Glomerular visceral epithelial cell (primary cell): Measurements from ENCODE around the gene LRP8.
"Not testable (repeated sequence)": the region's sequence is repeated elsewhere in the genome, so short reads cannot be mapped to it uniquely, and the experiment has no call there.

Experiments
- DNase-seq: peaks from one replicate; pipeline ENCODE4 v3.0.0-alpha.2; 2016; ENCODE audit errors: extremely low spot score

Gene LRP8

GRCh38 chr1:53284224-53285020, 43.4 kb downstream of the LRP8 start:
- no peak for DNase-seq

GRCh38 chr1:53283156-53283555, 44.7 kb downstream of the LRP8 start:
- not testable (repeated sequence) for DNase-seq

GRCh38 chr1:53281133-53281532, 46.7 kb downstream of the LRP8 start:
- no peak for DNase-seq

- no peak for DNase-seq
Measured at GRCh38 chr1:53280496-53280895, 47.4 kb downstream of the LRP8 start.

GRCh38 chr1:53279296-53280200, 48.3 kb downstream of the LRP8 start:
- DNase-seq: no peak

GRCh38 chr1:53278298-53278725, 49.6 kb downstream of the LRP8 start:
- DNase-seq: peak; percentile 60

- DNase-seq: no peak
Measured at GRCh38 chr1:53277326-53277725, 50.5 kb downstream of the LRP8 start.

- no peak for DNase-seq
Measured at GRCh38 chr1:53276902-53277281, 51.0 kb downstream of the LRP8 start.

- DNase-seq: no peak
Measured at GRCh38 chr1:53276153-53276901, 51.5 kb downstream of the LRP8 start.

GRCh38 chr1:53275566-53275965, 52.3 kb downstream of the LRP8 start:
- DNase-seq: no peak

- no peak for DNase-seq
Measured at GRCh38 chr1:53274541-53275185, 53.2 kb downstream of the LRP8 start.

GRCh38 chr1:53274026-53274425, 53.8 kb downstream of the LRP8 start:
- no peak for DNase-seq

- no peak for DNase-seq
Measured at GRCh38 chr1:53273526-53273925, 54.3 kb downstream of the LRP8 start.

- no peak for DNase-seq
Measured at GRCh38 chr1:53272349-53272748, 55.5 kb downstream of the LRP8 start.

GRCh38 chr1:53271446-53272090, 56.3 kb downstream of the LRP8 start:
- no peak for DNase-seq

- no peak for DNase-seq
Measured at GRCh38 chr1:53270873-53271272, 57.0 kb downstream of the LRP8 start.

- DNase-seq: no peak
Measured at GRCh38 chr1:53270107-53270506, 57.8 kb downstream of the LRP8 start.

GRCh38 chr1:53267761-53268160, 60.1 kb downstream of the LRP8 start:
- DNase-seq: no peak

GRCh38 chr1:53266038-53266437, 61.8 kb downstream of the LRP8 start:
- DNase-seq: peak; percentile 20

- no peak for DNase-seq
Measured at GRCh38 chr1:53265581-53265980, 62.3 kb downstream of the LRP8 start.

- DNase-seq: no peak
Measured at GRCh38 chr1:53264048-53264447, 63.8 kb downstream of the LRP8 start.
